MM.1S (cell line): ENCODE measurements around the gene NOXA1.
A peak's percentile ranks its signal among the peaks of the same experiment; 100 is the strongest.

Experiments
- DNase-seq: peaks from one replicate; pipeline ENCODE4 v3.0.0-alpha.2; 2015
- H2AFZ ChIP-seq: fragments of 300-600 bp; sonication (generic); 2 replicates; pipeline ENCODE4 v1.6.0; 2016; ENCODE audit warnings: antibody characterized with exemption, low read length
- H3F3A ChIP-seq: fragments of 300-600 bp; sonication (generic); 2 replicates; pipeline ENCODE4 v1.6.1; 2016; ENCODE audit warnings: mild to moderate bottlenecking, antibody characterized with exemption, low read length, moderate library complexity, mixed read lengths; ENCODE audit not compliant: insufficient read depth
- H3K27ac ChIP-seq: fragments of 300-600 bp; sonication (generic); 2 replicates; pipeline ENCODE4 v1.5.1; 2016; ENCODE audit warnings: mild to moderate bottlenecking, low read length
- H3K27me3 ChIP-seq: fragments of 300-600 bp; sonication (generic); replicated peaks from 2 replicates; pipeline ENCODE4 v1.6.0; 2016; ENCODE audit warnings: low read length; ENCODE audit not compliant: insufficient read depth
- H3K36me3 ChIP-seq: fragments of 300-600 bp; sonication (generic); replicated peaks from 2 replicates; pipeline ENCODE4 v1.6.1; 2016; ENCODE audit warnings: mild to moderate bottlenecking, low read length, mixed read lengths; ENCODE audit not compliant: insufficient read depth
- H3K4me1 ChIP-seq: fragments of 300-600 bp; sonication (generic); 2 replicates; pipeline ENCODE4 v1.6.1; 2016; ENCODE audit warnings: low read length, mixed read lengths
- H3K4me2 ChIP-seq: fragments of 300-600 bp; sonication (generic); 2 replicates; pipeline ENCODE4 v1.6.0; 2016; ENCODE audit warnings: low read depth, low read length
- H3K4me3 ChIP-seq: fragments of 300-600 bp; sonication (generic); 2 replicates; pipeline ENCODE4 v1.5.1; 2016; ENCODE audit warnings: low read length, mixed read lengths
- H3K79me2 ChIP-seq: fragments of 300-600 bp; sonication (generic); 2 replicates; pipeline ENCODE4 v1.6.1; 2016; ENCODE audit warnings: mixed run types, low read length, mixed read lengths
- H3K9ac ChIP-seq: fragments of 300-600 bp; sonication (generic); 2 replicates; pipeline ENCODE4 v1.6.1; 2016; ENCODE audit warnings: low read length, mixed read lengths
- H3K9me2 ChIP-seq: fragments of 300-600 bp; sonication (generic); replicated peaks from 2 replicates; pipeline ENCODE4 v1.6.1; 2016; ENCODE audit warnings: mild to moderate bottlenecking, low read length, mixed read lengths; ENCODE audit not compliant: insufficient read depth
- H3K9me3 ChIP-seq: fragments of 300-600 bp; sonication (generic); replicated peaks from 2 replicates; pipeline ENCODE4 v1.6.1; 2016; ENCODE audit warnings: mild to moderate bottlenecking, low read length, mixed read lengths; ENCODE audit not compliant: insufficient read depth
- H4K20me1 ChIP-seq: fragments of 300-600 bp; sonication (generic); 2 replicates; pipeline ENCODE4 v1.6.1; 2016; ENCODE audit warnings: mild to moderate bottlenecking, low read length, moderate library complexity, mixed read lengths; ENCODE audit not compliant: insufficient read depth
- CTCF ChIP-seq: fragments of 300-600 bp; sonication (generic); IDR thresholded peaks from 2 replicates; pipeline ENCODE4 v1.5.1; 2016; ENCODE audit warnings: antibody characterized with exemption, low read length, mixed read lengths
- EZH2 ChIP-seq: fragments of 300-600 bp; sonication (generic); optimal IDR thresholded peaks from 2 replicates; pipeline ENCODE3; 2017; ENCODE audit warnings: low read depth, mild to moderate bottlenecking, antibody characterized with exemption, low read length, mixed read lengths
- EZH2phosphoT487 ChIP-seq: fragments of 300-600 bp; sonication (generic); IDR thresholded peaks from 2 replicates; pipeline ENCODE4 v1.6.1; 2018; ENCODE audit warnings: antibody characterized with exemption, low read length

NOXA1 gene

GRCh38 chr9:137458194-137459151 lies 35.3 kb downstream of the NOXA1 start:
- Histone ChIP-seq H3K79me2 (peaks cover 5% of the 10 kb centered on the region; the same call in 1 of the 2 replicates), H3F3A (no peaks in the 10 kb centered on the region), H3K9me2 (no peaks in the 10 kb centered on the region), H3K27me3 (peaks cover 3% of the 10 kb centered on the region; the same call in 1 of the 2 replicates), H3K4me3 (peak overlapping the region; percentile 83), H2AFZ (no peak overlapping the region), H3K9me3 (no peaks in the 10 kb centered on the region), H3K4me2 (peak overlapping the region; percentile 95), H3K4me1 (peaks cover 12% of the 10 kb centered on the region; the same call in 1 of the 2 replicates), H4K20me1 (no peaks in the 10 kb centered on the region), H3K27ac (no peak overlapping the region), H3K36me3 (no peaks in the 10 kb centered on the region; the same call in 1 of the 2 replicates), H3K9ac (peak overlapping the region; percentile 67)
- DNase-seq: no peak
- TF ChIP-seq EZH2 (no peak), CTCF (no peak), EZH2phosphoT487 (no peak)

- H3K9me2 ChIP-seq: no peaks in the 10 kb centered on the region
- peak within 1 kb of the TSS; percentile 83 for H2AFZ ChIP-seq
- peaks cover 3% of the 10 kb centered on the region; the same call in 1 of the 2 replicates for H3K27me3 ChIP-seq
- peaks cover 12% of the 10 kb centered on the region; the same call in 1 of the 2 replicates for H3K4me1 ChIP-seq
- no peak within 1 kb of the TSS for H3K27ac ChIP-seq
- no peaks in the 10 kb centered on the region; the same call in 1 of the 2 replicates for H3K36me3 ChIP-seq
- H3F3A ChIP-seq: no peaks in the 10 kb centered on the region
- no peaks in the 10 kb centered on the region for H3K9me3 ChIP-seq
- peak; percentile 94 for DNase-seq
- no peaks in the 10 kb centered on the region for H4K20me1 ChIP-seq
- H3K9ac ChIP-seq: peak within 1 kb of the TSS; percentile 68
- TF ChIP-seq EZH2: no peak
- peak within 1 kb of the TSS; percentile 95 for H3K4me2 ChIP-seq
- H3K79me2 ChIP-seq: peaks cover 5% of the 10 kb centered on the region; the same call in 1 of the 2 replicates
- H3K4me3 ChIP-seq: peak within 1 kb of the TSS; percentile 83
Measured at GRCh38 chr9:137459152-137459600, 36.0 kb downstream of the NOXA1 start, which contains the start of gene NSMF. NSMF (minus strand) TSS chr9:137459334; CDS start chr9:137459102, 232 bp downstream.

DNA sequence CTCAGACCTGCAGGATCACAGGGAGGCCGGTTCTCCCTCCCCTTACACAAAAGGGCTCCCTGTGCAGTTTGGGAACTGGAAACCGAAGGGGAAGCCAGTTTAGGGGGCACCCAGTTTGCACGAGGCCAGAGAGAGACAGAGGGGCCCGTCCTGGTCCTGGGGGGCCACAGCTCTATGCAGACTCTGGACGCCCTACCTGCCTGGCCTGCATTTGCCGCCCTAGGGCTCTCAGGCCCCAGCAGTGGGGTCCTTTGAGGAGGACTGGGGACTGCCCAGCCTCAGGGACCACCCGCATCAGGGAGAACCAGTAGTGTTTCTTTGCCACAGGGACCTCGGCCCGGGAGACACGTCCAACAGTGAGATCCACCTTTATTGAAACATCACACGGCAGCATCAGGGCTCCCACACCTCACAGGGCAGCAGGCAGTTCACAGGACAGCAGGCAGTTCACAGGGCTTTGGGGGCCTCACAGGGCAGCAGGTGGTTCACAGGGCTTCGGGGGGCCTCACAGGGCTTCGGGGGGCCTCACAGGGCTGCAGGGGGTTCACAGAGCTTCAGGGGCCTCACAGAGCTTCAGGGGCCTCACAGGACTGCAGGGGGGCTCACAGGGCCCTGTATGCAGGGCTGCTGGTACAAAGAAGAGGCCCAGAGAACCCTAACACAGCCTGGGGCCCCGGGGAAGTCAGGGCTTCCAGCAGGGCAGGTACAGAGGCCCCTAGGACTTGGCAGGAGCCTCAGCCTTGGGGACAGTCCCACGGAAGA lies 36.6 kb downstream of the NOXA1 start:
- H3K4me1 ChIP-seq: 0 out of 2 replicates have a peak, but pooled peaks cover 6% of the 10 kb centered on the region
- H3K79me2 ChIP-seq: peaks cover 5% of the 10 kb centered on the region; the same call in 1 of the 2 replicates
- DNase-seq: no peak
- no peaks in the 10 kb centered on the region; the same call in 1 of the 2 replicates for H3K36me3 ChIP-seq
- no peaks in the 10 kb centered on the region for H3K9me2 ChIP-seq
- peak overlapping the region; percentile 68 for H3K9ac ChIP-seq
- H3K4me2 ChIP-seq: peak overlapping the region; percentile 87
- peak overlapping the region; percentile 83 for H2AFZ ChIP-seq
- H3K27ac ChIP-seq: no peak overlapping the region
- H3K27me3 ChIP-seq: peaks cover 6% of the 10 kb centered on the region; the same call in 1 of the 2 replicates
- no peaks in the 10 kb centered on the region for H4K20me1 ChIP-seq
- no peak for TF ChIP-seq EZH2
- no peak for TF ChIP-seq CTCF
- no peak for TF ChIP-seq EZH2phosphoT487
- no peaks in the 10 kb centered on the region for H3F3A ChIP-seq
- H3K9me3 ChIP-seq: no peaks in the 10 kb centered on the region
- peak overlapping the region; percentile 57 for H3K4me3 ChIP-seq
